Progenitor cell of endocrine pancreas (in vitro differentiated cells): Measurements from ENCODE around the gene SLC25A21. TPM values are rescaled to one million over a fixed set of nuclear protein-coding genes. Genes with fewer than 3 reads are reported as not detected.

Experiments used
- DNase-seq: peaks from one replicate; pipeline ENCODE4 v3.0.0; 2021; ENCODE audit warnings: low spot score; ENCODE audit not compliant: unreplicated experiment
- H3K27ac Mint-ChIP-seq: 2 replicates; pipeline ENCODE4 v1.8.0; 2021; ENCODE audit warnings: mild to moderate bottlenecking, moderate library complexity, mixed read lengths
- H3K27me3 Mint-ChIP-seq: 2 replicates; pipeline ENCODE4 v1.8.0; 2021; ENCODE audit warnings: mixed read lengths
- H3K36me3 Mint-ChIP-seq: 2 replicates; pipeline ENCODE4 v1.8.0; 2022; ENCODE audit warnings: mixed read lengths; ENCODE audit not compliant: insufficient read depth
- H3K4me1 Mint-ChIP-seq: 2 replicates; pipeline ENCODE4 v1.8.0; 2021; ENCODE audit warnings: low read depth, mixed read lengths
- H3K4me3 Mint-ChIP-seq: 2 replicates; pipeline ENCODE4 v1.8.0; 2021; ENCODE audit warnings: low read depth, mild to moderate bottlenecking, moderate library complexity, mixed read lengths
- H3K9me3 Mint-ChIP-seq: 2 replicates; pipeline ENCODE4 v1.8.0; 2021; ENCODE audit warnings: low read depth, mixed read lengths
- CTCF ChIP-seq: fragments of 200-600 bp; sonication (generic); IDR thresholded peaks from one replicate; pipeline ENCODE4 v1.5.0; 2021; ENCODE audit warnings: antibody characterized with exemption, mild to moderate bottlenecking; ENCODE audit not compliant: unreplicated experiment
- total RNA-seq: library from RNA; stranded (reverse); gene quantifications from 2 replicates; pipeline ENCODE4 v1.2.1, GENCODE V29; 2021

SLC25A21 gene
- total RNA-seq, 1 donor from 2014 or later: 2.5 TPM

GRCh38 chr14:36967892-36968555 lies 204.4 kb downstream of the SLC25A21 start:
- Mint-ChIP-seq H3K27me3 (peaks cover 4% of the 10 kb centered on the region), H3K36me3 (no peaks in the 10 kb centered on the region), H3K27ac (no peak overlapping the region), H3K4me3 (no peak overlapping the region), H3K4me1 (peaks cover 1% of the 10 kb centered on the region), H3K9me3 (no peaks in the 10 kb centered on the region)
- no peak for DNase-seq
- no peak for TF ChIP-seq CTCF

GRCh38 chr14:36955967-36956366 lies 216.4 kb downstream of the SLC25A21 start:
- Mint-ChIP-seq H3K27ac (no peak overlapping the region), H3K27me3 (peaks cover 5% of the 10 kb centered on the region), H3K36me3 (no peaks in the 10 kb centered on the region), H3K4me3 (no peak overlapping the region), H3K4me1 (peaks cover 12% of the 10 kb centered on the region), H3K9me3 (no peaks in the 10 kb centered on the region)
- DNase-seq: no peak
- TF ChIP-seq CTCF: no peak

- no peak for TF ChIP-seq CTCF
- DNase-seq: no peak
- Mint-ChIP-seq H3K27me3 (peaks cover 7% of the 10 kb centered on the region), H3K4me1 (peaks cover 12% of the 10 kb centered on the region), H3K27ac (no peak overlapping the region), H3K4me3 (no peak overlapping the region), H3K36me3 (no peaks in the 10 kb centered on the region), H3K9me3 (no peaks in the 10 kb centered on the region)
These were observed 217.0 kb downstream of the SLC25A21 start for GRCh38 chr14:36955376-36955775.

GRCh38 chr14:36952689-36953088 lies 219.7 kb downstream of the SLC25A21 start:
- peaks cover 18% of the 10 kb centered on the region for H3K27me3 Mint-ChIP-seq
- H3K27ac Mint-ChIP-seq: no peak overlapping the region
- no peak for DNase-seq
- no peaks in the 10 kb centered on the region for H3K9me3 Mint-ChIP-seq
- H3K4me3 Mint-ChIP-seq: no peak overlapping the region
- no peaks in the 10 kb centered on the region for H3K36me3 Mint-ChIP-seq
- no peaks in the 10 kb centered on the region for H3K4me1 Mint-ChIP-seq
- no peak for TF ChIP-seq CTCF

- no peak for DNase-seq
- Mint-ChIP-seq H3K4me3 (no peak overlapping the region), H3K27ac (no peak overlapping the region), H3K27me3 (peaks cover 26% of the 10 kb centered on the region), H3K36me3 (no peaks in the 10 kb centered on the region), H3K4me1 (no peaks in the 10 kb centered on the region), H3K9me3 (no peaks in the 10 kb centered on the region)
- TF ChIP-seq CTCF: no peak
These were observed 221.0 kb downstream of the SLC25A21 start for GRCh38 chr14:36951380-36951911.
